IPS-18c (cell line): ENCODE measurements around the gene SRBD1.

ENCODE experiments used
- H3K4me3 ChIP-seq: 2 replicates; pipeline ENCODE4 v1.7.0; 2013; ENCODE audit warnings: low read depth, mild to moderate bottlenecking, low read length, moderate library complexity; ENCODE audit not compliant: insufficient read depth
- H3K9me3 ChIP-seq: one replicate; pipeline ENCODE4 v1.6.1; 2013; ENCODE audit warnings: mild to moderate bottlenecking, low read length, moderate library complexity; ENCODE audit not compliant: control insufficient read depth, insufficient read depth

SRBD1 gene

DNA sequence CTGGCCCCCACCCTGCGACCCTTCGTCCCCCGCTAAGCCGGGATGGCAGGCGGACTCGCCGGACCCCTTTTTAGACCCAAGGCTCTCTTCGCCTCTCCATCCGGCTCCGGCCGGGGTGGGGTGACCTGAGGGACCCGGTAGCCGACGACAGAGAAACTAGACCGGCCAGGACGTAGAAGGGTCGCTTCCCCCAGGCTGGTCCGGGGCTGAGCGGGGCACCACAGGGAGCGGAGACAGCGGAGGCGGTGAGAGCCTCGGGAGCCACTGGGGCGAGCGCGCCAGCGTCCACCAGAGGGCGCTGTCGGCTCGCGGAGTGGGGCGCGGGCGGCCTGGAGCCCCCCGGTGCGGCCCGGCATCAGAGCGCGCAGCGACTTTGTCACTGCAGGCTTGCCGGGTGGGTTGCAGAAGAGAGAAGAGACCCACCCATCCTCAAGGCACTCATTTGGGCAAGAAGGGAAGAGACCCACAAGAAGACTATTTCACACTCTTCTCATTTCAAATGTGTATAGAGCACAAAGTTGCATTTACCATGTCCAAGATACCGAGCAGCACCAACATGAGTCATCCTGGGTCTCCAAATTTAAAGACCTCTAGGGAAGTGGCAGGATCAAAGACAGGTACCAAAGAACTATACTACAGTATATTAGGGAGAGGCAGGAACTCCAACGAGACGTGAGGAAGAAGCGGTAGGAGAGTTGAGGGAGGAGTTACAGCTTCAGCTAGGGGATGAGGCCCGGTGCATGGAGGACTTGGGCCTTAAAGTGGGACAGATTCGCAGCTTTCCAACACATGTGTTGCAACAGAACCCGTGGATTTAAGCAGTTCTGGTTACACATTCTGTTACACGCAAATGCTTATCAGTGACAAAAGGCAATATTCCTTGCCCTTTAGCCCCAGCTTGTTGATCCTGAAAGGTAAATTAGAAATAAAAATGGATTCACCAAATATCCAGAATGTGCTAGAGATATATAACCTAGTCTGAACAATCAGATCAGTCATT, 32.8 kb upstream of the SRBD1 start:
- Histone ChIP-seq H3K4me3 (peak overlapping the region; percentile 49), H3K9me3 (peaks cover 2% of the 10 kb centered on the region)

GRCh38 chr2:45643095-45643494, 32.0 kb upstream of the SRBD1 start:
- peak overlapping the region; percentile 49; the same call in 1 of the 2 replicates for H3K4me3 ChIP-seq

GRCh38 chr2:45640576-45640975, 29.5 kb upstream of the SRBD1 start:
- Histone ChIP-seq H3K9me3 (no peaks in the 10 kb centered on the region), H3K4me3 (no peak overlapping the region)

More at GRCh38 chr2:45643095-45643494, 32.0 kb upstream of the SRBD1 start:
- H3K9me3 ChIP-seq = peaks cover 2% of the 10 kb centered on the region

DNA sequence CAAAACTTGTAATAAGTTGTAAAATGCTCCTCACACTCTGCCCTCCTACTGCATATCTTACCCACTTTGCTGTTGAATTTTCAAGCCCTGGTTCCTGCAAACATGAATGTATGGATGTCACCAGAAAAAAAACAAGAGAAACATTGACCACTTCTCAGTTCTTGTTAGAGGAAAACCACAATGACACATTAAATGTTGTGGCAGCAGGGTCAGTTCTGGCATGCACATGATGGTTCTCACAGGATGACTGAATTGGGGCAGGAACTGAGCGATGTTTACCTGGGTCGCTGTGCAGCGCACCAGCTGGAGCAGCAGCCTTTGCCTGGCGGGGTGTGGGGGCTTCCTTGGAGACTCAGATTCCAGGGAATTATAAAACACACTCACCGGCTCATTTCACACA, 26.4 kb upstream of the SRBD1 start:
- H3K9me3 ChIP-seq = no peaks in the 10 kb centered on the region
- no peak overlapping the region for H3K4me3 ChIP-seq

DNA sequence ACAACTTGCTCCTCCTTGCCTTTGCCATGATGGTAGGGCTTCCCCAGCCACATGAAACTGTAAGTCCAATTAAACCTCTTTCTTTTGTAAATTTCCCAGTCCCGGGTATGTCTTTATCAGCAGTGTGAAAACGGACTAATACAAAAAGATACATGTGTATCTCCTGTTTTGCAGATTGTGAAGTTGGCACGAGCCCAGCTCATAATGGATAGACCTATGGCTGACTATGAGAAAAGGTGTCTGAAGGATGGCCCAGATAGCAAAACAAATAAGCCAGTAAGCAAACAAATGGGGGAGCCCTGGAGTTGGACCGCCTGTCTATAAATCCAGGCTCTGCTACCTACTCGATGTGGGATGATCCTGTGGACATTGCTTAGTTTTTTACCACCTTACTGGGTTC, 24.9 kb upstream of the SRBD1 start:
- H3K4me3 ChIP-seq = no peak overlapping the region
- H3K9me3 ChIP-seq = no peaks in the 10 kb centered on the region

- H3K4me3 ChIP-seq = no peak overlapping the region
- H3K9me3 ChIP-seq = no peaks in the 10 kb centered on the region
These were observed 23.2 kb upstream of the SRBD1 start for GRCh38 chr2:45634223-45634622.

- H3K9me3 ChIP-seq = no peaks in the 10 kb centered on the region
These were observed 20.9 kb upstream of the SRBD1 start for GRCh38 chr2:45631955-45632354.

DNA sequence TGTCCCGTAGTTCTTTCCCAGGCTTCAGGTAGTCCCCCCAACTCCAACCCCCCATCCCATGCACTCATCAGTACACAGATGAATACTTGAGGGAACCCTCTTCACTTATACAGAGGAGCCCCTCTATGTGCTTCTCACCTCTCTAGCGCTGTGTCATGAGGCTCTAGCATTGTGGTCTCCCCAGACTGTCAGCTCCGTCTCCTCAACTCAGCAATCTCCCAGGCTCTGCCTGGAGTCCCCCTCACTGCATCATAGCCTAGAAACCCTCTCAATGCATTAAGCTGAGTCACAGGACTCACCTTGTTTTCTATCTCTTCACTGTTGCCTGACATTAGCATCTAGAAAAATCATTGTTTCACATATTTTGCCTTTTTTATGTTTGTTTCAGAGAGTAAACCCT, 20.3 kb upstream of the SRBD1 start:
- Histone ChIP-seq H3K9me3 (no peaks in the 10 kb centered on the region), H3K4me3 (no peak overlapping the region)

More at GRCh38 chr2:45631955-45632354, 20.9 kb upstream of the SRBD1 start:
- H3K4me3 ChIP-seq = no peak overlapping the region

GRCh38 chr2:45629971-45630370, 18.9 kb upstream of the SRBD1 start:
- no peak overlapping the region for H3K4me3 ChIP-seq

GRCh38 chr2:45627911-45628310, 16.8 kb upstream of the SRBD1 start:
- no peaks in the 10 kb centered on the region for H3K9me3 ChIP-seq
- no peak overlapping the region for H3K4me3 ChIP-seq

More at GRCh38 chr2:45629971-45630370, 18.9 kb upstream of the SRBD1 start:
- no peaks in the 10 kb centered on the region for H3K9me3 ChIP-seq

GRCh38 chr2:45626387-45627221, 15.5 kb upstream of the SRBD1 start:
- Histone ChIP-seq H3K4me3 (no peak overlapping the region), H3K9me3 (no peaks in the 10 kb centered on the region)

DNA sequence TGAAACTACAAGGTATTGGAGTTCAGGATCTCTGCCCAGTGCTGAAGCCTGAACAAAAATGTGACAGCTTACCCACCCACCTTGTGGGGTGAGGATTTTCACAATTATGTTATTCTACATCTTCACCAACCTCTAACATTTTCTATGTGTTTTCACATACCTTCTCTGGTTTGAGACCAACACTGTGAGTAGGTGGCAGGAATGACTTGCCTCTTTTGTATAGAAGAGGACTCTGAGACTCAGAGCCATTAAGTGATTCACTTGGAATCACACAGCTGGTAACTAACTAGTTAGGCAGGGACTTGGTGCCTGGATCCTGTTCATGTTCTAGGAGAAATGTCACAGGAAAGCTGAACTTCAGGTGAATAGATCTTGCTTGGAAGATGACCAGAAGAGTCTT, 14.8 kb upstream of the SRBD1 start:
- Histone ChIP-seq H3K4me3 (no peak overlapping the region), H3K9me3 (no peaks in the 10 kb centered on the region)

DNA sequence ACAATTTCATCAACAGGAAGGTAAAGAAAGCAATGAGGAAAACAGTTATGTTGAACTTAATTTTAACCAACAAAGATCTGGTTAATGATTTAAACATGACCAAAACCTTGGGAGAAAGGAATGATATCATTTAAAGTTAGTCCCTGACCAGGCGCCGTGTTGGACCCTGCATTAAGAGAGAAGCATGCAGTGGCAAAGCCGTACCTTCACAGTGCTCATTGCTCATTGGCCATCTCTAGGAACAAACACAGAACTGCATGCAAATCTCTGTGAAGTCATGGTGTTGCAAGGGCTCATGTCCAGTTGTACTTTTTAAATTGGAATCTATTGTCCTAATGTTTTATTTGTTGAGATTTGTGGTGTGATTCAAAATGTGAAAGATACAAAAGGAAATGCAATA, 12.0 kb upstream of the SRBD1 start:
- H3K9me3 ChIP-seq = no peaks in the 10 kb centered on the region
- H3K4me3 ChIP-seq = no peak overlapping the region

DNA sequence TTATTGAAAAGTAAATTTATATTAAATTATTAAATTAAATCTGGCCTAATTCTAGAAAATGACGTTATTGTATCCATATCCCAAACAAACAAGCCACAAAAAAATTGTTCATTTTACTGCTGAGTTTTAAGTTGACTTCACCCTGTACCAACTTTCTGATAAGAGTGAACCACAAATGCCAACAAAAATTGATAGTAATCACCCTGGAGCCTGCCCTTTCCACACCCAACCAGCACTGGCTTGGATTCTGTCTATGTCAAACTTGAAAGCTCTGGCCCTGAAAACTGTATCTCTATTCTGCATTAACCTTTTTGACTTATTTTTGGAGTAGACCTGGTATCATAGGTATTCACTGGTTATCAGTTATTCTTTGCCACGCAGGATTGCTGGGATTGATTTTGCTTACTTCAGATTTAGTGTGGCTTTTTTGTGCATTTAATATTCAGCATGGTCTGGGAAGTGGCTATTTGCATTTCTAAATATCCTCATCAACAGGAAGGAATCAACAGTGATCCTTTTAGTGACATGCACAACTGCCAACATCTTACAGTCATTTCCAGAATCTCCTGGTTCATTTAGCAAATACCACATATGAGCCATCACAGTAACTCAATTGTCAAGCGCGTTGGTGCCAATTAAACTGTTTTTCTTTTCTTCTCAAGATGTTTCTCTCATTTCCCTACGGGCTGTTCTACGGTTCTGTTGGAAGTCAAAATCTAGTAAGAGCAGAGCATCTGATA, 11.4 kb upstream of the SRBD1 start:
- Histone ChIP-seq H3K9me3 (no peaks in the 10 kb centered on the region), H3K4me3 (no peak overlapping the region)

DNA sequence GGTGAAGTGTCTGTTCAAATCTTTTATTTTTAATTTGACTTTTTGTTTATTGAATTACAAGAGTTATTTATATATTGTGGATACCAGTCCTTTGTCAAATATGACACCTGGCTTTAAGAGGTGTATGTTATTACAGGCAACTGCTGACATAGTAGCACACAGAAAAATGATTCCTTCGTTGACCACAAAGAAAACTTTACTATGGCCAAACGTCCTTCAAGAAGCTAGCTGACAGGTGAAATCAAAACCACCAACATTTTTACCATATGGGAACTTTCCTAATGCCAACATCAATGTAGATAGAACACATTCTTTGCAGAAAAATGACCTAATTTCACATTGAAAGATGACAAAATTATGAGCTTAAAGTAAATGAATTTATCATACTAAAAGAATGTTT, 6.4 kb upstream of the SRBD1 start:
- Histone ChIP-seq H3K4me3 (no peak overlapping the region), H3K9me3 (no peaks in the 10 kb centered on the region)

DNA sequence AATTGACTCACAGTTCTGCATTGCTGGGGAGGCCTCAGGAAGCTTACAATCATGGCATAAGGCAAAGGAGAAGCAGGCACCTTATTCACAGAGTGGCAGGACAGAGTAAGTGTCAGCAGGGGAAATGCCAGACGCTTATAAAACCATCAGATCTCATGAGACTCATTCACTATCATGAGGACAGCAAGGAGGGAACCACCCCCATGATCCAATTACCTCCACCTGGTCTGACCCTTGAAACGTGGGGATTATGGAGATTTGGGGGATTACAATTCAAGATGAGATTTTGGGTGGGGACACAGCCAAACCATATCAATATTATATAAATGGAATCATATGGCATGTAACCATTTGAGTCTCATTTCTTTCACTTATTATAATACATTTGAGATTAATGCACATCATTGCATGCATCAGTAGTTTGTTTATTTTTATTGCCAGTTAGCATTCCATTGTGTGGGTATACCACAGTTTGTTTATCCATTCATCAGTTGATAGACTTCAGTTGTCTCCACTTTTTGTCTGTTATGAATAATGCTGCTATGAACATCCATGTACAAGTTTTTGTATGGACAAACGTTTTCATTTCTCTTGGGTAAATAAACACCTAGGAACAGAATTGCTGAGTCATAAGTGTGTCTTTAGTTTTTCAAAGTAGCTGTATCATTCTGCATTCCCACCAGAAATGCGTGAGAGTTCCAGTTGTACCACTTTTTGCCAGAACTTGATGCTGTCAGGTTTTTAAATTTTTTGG, 5.8 kb upstream of the SRBD1 start:
- no peak overlapping the region for H3K4me3 ChIP-seq
- H3K9me3 ChIP-seq = no peaks in the 10 kb centered on the region
